ENCODE data around the gene PSMB5. TPM values are rescaled to one million over a fixed set of nuclear protein-coding genes. Genes with fewer than 3 reads are reported as not detected.
A peak's percentile ranks its signal among the peaks of the same experiment; 100 is the strongest.

PSMB5 gene
- total and polyA plus RNA-seq, 5 donors, result 108 to 140 (median 114) TPM

- WGBS, result 43% methylated on average over 6 of the region's 6 CpGs
- DNase-seq, result no peak
- Histone ChIP-seq H3K27ac (ENCODE audit: low read length) (peak overlapping the region; percentile 74), H3K27me3 (ENCODE audit: control insufficient read depth, insufficient read depth) (no peaks in the 10 kb centered on the region), H3K4me1 (ENCODE audit: control insufficient read depth, insufficient read depth, low read length) (peaks cover 6% of the 10 kb centered on the region), H3K4me3 (ENCODE audit: low read length) (no peak overlapping the region), H3K9me3 (ENCODE audit: control insufficient read depth, low read length) (no peaks in the 10 kb centered on the region)
- intact Hi-C loops (cut with DNase I), result no loop called here
- no peak for ATAC-seq
Measured at GRCh38 chr14:22976620-22977433, 57.9 kb downstream of the PSMB5 start.

Other genes starting within 250 kb of the PSMB5 start
- gene SLC7A7, start 219.5 kb downstream of the PSMB5 start, total RNA-seq, result 10 to 100 TPM in 1 of 4 donors, 1 to 10 TPM in 3; 5.7 to 13.6 (median 7.5) TPM
- gene SLC7A7, start 219.5 kb downstream of the PSMB5 start, polyA plus RNA-seq, result 3.1 TPM
- gene MRPL52, start 205.0 kb downstream of the PSMB5 start, total RNA-seq, result 100 to 1,000 TPM in 1 of 4 donors, 10 to 100 TPM in 3; 86.2 to 115 (median 91.1) TPM
- 113 TPM for gene MRPL52, start 205.0 kb downstream of the PSMB5 start, polyA plus RNA-seq
- gene MMP14, start 198.3 kb downstream of the PSMB5 start, total RNA-seq, result 10 to 100 TPM; 45.3 to 64.1 (median 50.0) TPM
- gene MMP14, start 198.3 kb downstream of the PSMB5 start, polyA plus RNA-seq, result 33.3 TPM
- gene LRP10, start 163.2 kb downstream of the PSMB5 start, total RNA-seq, result 10 to 100 TPM; 66.2 to 89.7 (median 76.5) TPM
- 28.7 TPM for gene LRP10, start 163.2 kb downstream of the PSMB5 start, polyA plus RNA-seq
- under 1 TPM in 1 of 4 donors, not detected in 3; 0.25 TPM for gene REM2, start 151.7 kb downstream of the PSMB5 start, total RNA-seq
- gene REM2, start 151.7 kb downstream of the PSMB5 start, polyA plus RNA-seq, result 0.07 TPM
- gene RBM23, start 115.8 kb downstream of the PSMB5 start, total RNA-seq, result 10 to 100 TPM; 56.0 to 66.3 (median 61.6) TPM
- gene RBM23, start 115.8 kb downstream of the PSMB5 start, polyA plus RNA-seq, result 26.0 TPM
- gene PRMT5, start 105.5 kb downstream of the PSMB5 start, total RNA-seq, result 10 to 100 TPM; 37.3 to 52.1 (median 49.5) TPM
- 22.0 TPM for gene PRMT5, start 105.5 kb downstream of the PSMB5 start, polyA plus RNA-seq
- 10 to 100 TPM; 16.5 to 33.5 (median 27.2) TPM for gene HAUS4, start 77.8 kb downstream of the PSMB5 start, total RNA-seq
- gene HAUS4, start 77.8 kb downstream of the PSMB5 start, polyA plus RNA-seq, result 29.6 TPM
- gene AJUBA, start 52.3 kb downstream of the PSMB5 start, total RNA-seq, result 1 to 10 TPM; 5.7 to 6.9 (median 6.6) TPM
- 4.8 TPM for gene AJUBA, start 52.3 kb downstream of the PSMB5 start, polyA plus RNA-seq
- 10 to 100 TPM in 1 of 4 donors, 1 to 10 TPM in 3; 5.8 to 11.4 (median 6.7) TPM for gene C14orf93, start 24.8 kb downstream of the PSMB5 start, total RNA-seq
- 4.1 TPM for gene C14orf93, start 24.8 kb downstream of the PSMB5 start, polyA plus RNA-seq
- not detected for gene PSMB11, start 7.3 kb upstream of the PSMB5 start, total RNA-seq
- not detected for gene PSMB11, start 7.3 kb upstream of the PSMB5 start, polyA plus RNA-seq
- 1 to 10 TPM in 3 of 4 donors, under 1 TPM in 1; 0.95 to 2.3 (median 2.2) TPM for gene CDH24, start 22.6 kb upstream of the PSMB5 start, total RNA-seq
- 2.5 TPM for gene CDH24, start 22.6 kb upstream of the PSMB5 start, polyA plus RNA-seq
- gene ACIN1, start 60.2 kb upstream of the PSMB5 start, total RNA-seq, result 10 to 100 TPM; 78.9 to 87.8 (median 84.8) TPM
- 67.1 TPM for gene ACIN1, start 60.2 kb upstream of the PSMB5 start, polyA plus RNA-seq
- 10 to 100 TPM; 30.2 to 43.9 (median 41.2) TPM for gene C14orf119, start 60.6 kb upstream of the PSMB5 start, total RNA-seq
- gene C14orf119, start 60.6 kb upstream of the PSMB5 start, polyA plus RNA-seq, result 27.3 TPM
- gene CIROP, start 70.1 kb upstream of the PSMB5 start, total RNA-seq, result not detected
- not detected for gene CIROP, start 70.1 kb upstream of the PSMB5 start, polyA plus RNA-seq
- not detected for gene CEBPE, start 84.4 kb upstream of the PSMB5 start, total RNA-seq
- not detected for gene CEBPE, start 84.4 kb upstream of the PSMB5 start, polyA plus RNA-seq
- gene SLC7A8, start 148.8 kb upstream of the PSMB5 start, total RNA-seq, result 10 to 100 TPM in 2 of 4 donors, 1 to 10 TPM in 2; 6.9 to 11.7 (median 10.1) TPM
- gene SLC7A8, start 148.8 kb upstream of the PSMB5 start, polyA plus RNA-seq, result 7.8 TPM
- gene RNF212B, start 203.0 kb upstream of the PSMB5 start, total RNA-seq, result not detected
- gene RNF212B, start 203.0 kb upstream of the PSMB5 start, polyA plus RNA-seq, result not detected